IPS DF 19.7 (cell line): ENCODE measurements around the gene DCLK2.

Experiments used
- DNase-seq: peaks from one replicate; pipeline ENCODE4 v3.0.0-alpha.2; 2013; ENCODE audit warnings: low read depth, low spot score

DCLK2 gene

GRCh38 chr4:150237110-150237872 lies 159.0 kb downstream of the DCLK2 start:
- no peak for DNase-seq

GRCh38 chr4:150238591-150238990 lies 160.3 kb downstream of the DCLK2 start:
- no peak for DNase-seq

- DNase-seq: no peak
These were observed 161.8 kb downstream of the DCLK2 start for GRCh38 chr4:150240011-150240410.

- DNase-seq: no peak
These were observed 164.7 kb downstream of the DCLK2 start for GRCh38 chr4:150242820-150243458.

GRCh38 chr4:150243932-150244331 lies 165.7 kb downstream of the DCLK2 start:
- DNase-seq: no peak

GRCh38 chr4:150244600-150244999 lies 166.4 kb downstream of the DCLK2 start:
- no peak for DNase-seq

- DNase-seq: no peak
These were observed 168.9 kb downstream of the DCLK2 start for GRCh38 chr4:150247184-150247583.

- DNase-seq: no peak
These were observed 169.9 kb downstream of the DCLK2 start for GRCh38 chr4:150248181-150248580.

GRCh38 chr4:150250293-150250997 lies 172.2 kb downstream of the DCLK2 start:
- no peak for DNase-seq

- no peak for DNase-seq
These were observed 172.9 kb downstream of the DCLK2 start for GRCh38 chr4:150250998-150251651.

GRCh38 chr4:150251752-150252190 lies 173.5 kb downstream of the DCLK2 start:
- no peak for DNase-seq

GRCh38 chr4:150252306-150252705 lies 174.1 kb downstream of the DCLK2 start:
- no peak for DNase-seq

GRCh38 chr4:150252741-150253140 lies 174.5 kb downstream of the DCLK2 start:
- no peak for DNase-seq

- no peak for DNase-seq
These were observed 175.2 kb downstream of the DCLK2 start for GRCh38 chr4:150253416-150253815.

GRCh38 chr4:150253965-150254630 lies 175.9 kb downstream of the DCLK2 start:
- DNase-seq: no peak

- DNase-seq: no peak
These were observed 177.5 kb downstream of the DCLK2 start for GRCh38 chr4:150255610-150256224.

GRCh38 chr4:150256225-150256620 lies 178.0 kb downstream of the DCLK2 start:
- DNase-seq: no peak

- DNase-seq: no peak
These were observed 178.8 kb downstream of the DCLK2 start for GRCh38 chr4:150256841-150257730.

- no peak for DNase-seq
These were observed 180.3 kb downstream of the DCLK2 start for GRCh38 chr4:150258569-150258968.
